Erythroblast (primary cell): ENCODE measurements around the gene ZBTB7C.

Experiments used
- DNase-seq, 2 experiments: peaks; one replicate each; lab custom pipeline; 2025; lab: John Stamatoyannopoulos, UW
- GATA1 ChIP-seq: IDR thresholded peaks from 2 replicates; pipeline ENCODE4 v1.6.1; 2011; ENCODE audit warnings: low read depth, mild to moderate bottlenecking, control low read depth, low read length, moderate library complexity
- POLR2A ChIP-seq: IDR thresholded peaks from 2 replicates; pipeline ENCODE4 v1.6.1; 2011; ENCODE audit warnings: mild to moderate bottlenecking, low read length

Gene ZBTB7C

DNA sequence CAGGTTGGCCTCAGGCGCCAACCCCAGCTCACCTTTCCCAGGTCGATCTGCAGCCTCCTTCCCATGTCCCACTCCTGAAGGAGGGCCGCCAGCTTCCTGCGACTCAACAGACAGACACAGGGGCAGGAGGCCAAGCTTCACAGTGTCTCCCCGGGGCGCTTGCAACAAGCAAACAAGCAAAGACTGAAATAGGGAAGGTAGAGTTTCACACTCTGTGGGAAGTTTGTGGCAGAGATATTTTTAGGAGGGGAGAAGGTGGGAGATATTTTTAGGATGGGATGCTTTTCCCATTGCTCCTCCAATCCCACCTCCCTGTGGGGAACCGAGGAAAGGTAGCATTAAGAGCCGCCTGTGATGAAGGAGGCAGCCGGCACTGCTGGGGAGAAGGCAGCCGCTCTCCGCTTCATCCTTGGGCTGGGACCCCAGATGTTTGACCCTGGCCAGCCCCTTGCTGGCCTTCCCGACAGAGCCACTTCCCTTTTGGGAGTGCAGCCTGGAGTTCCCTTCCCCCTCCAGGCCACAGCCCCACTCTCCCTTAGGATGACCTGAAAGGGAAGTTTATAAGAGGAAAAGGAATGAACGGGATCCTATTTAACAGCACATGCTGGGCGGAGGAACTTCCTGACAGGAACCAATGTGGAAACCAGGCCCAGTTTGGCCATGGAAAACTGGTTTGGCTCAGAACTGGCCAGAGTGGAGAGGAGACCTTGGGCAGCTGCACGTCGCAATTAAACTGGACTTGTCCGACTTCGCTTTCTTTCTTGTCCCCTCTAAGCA, 336.6 kb downstream of the ZBTB7C start:
- TF ChIP-seq GATA1, result no peak
- no peak for TF ChIP-seq POLR2A
- DNase-seq, result no peak

- no peak for TF ChIP-seq POLR2A
- no peak for TF ChIP-seq GATA1
- DNase-seq, result no peak
Observed at GRCh38 chr18:48068916-48069445, 340.2 kb downstream of the ZBTB7C start.

GRCh38 chr18:48066225-48066652, 342.9 kb downstream of the ZBTB7C start:
- TF ChIP-seq POLR2A, result no peak
- TF ChIP-seq GATA1, result no peak
- DNase-seq, result no peak

- TF ChIP-seq POLR2A, result no peak
- TF ChIP-seq GATA1, result no peak
- no peak for DNase-seq
Observed at GRCh38 chr18:48065601-48065995, 343.6 kb downstream of the ZBTB7C start.

GRCh38 chr18:48064978-48065600, 344.1 kb downstream of the ZBTB7C start:
- TF ChIP-seq GATA1, result no peak
- TF ChIP-seq POLR2A, result no peak
- no peak for DNase-seq

GRCh38 chr18:48061781-48062570, 347.2 kb downstream of the ZBTB7C start:
- TF ChIP-seq POLR2A (no peak), GATA1 (no peak)
- no peak for DNase-seq

DNA sequence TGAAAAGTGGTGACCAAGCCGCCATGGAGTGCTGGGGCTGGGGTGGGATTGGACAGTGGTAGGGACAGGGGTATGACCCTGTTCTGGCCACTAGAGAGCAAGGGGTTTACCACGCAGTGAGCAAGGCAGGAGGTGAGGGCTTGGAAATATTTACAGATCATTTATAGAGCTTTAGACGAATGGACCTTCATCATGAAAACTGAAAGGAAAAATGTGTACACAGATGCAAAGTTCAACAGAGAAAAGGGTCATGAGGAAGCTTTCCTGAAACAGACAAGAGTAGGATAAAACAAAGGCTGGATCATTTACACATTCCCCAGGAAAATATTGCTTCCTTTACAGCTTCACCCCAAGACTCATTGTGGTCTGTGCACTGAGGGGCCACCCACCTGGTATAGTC, 348.2 kb downstream of the ZBTB7C start:
- no peak for DNase-seq
- no peak for TF ChIP-seq POLR2A
- TF ChIP-seq GATA1, result no peak

GRCh38 chr18:48060346-48060745, 348.8 kb downstream of the ZBTB7C start:
- TF ChIP-seq POLR2A (no peak), GATA1 (no peak)
- no peak for DNase-seq

GRCh38 chr18:48059455-48060010, 349.6 kb downstream of the ZBTB7C start:
- no peak for TF ChIP-seq GATA1
- TF ChIP-seq POLR2A, result no peak
- DNase-seq, result no peak

- no peak for DNase-seq
Observed at GRCh38 chr18:48058486-48058885, 350.7 kb downstream of the ZBTB7C start.

GRCh38 chr18:48057018-48057417, 352.2 kb downstream of the ZBTB7C start:
- TF ChIP-seq GATA1, result no peak
- DNase-seq, result no peak

More at GRCh38 chr18:48058486-48058885, 350.7 kb downstream of the ZBTB7C start:
- TF ChIP-seq POLR2A (no peak), GATA1 (no peak)

GRCh38 chr18:48055351-48055750, 353.8 kb downstream of the ZBTB7C start:
- DNase-seq, result no peak
- no peak for TF ChIP-seq GATA1
- no peak for TF ChIP-seq POLR2A

GRCh38 chr18:48053881-48054816, 355.0 kb downstream of the ZBTB7C start:
- DNase-seq, result no peak
- TF ChIP-seq POLR2A, result no peak

- TF ChIP-seq GATA1, result no peak
- no peak for TF ChIP-seq POLR2A
- no peak for DNase-seq
Observed at GRCh38 chr18:48052842-48053241, 356.3 kb downstream of the ZBTB7C start.
